C4-2B (cell line): Measurements from ENCODE around the gene PSMB10.

ENCODE experiments used
- ZFX ChIP-seq: fragments of 450-650 bp; IDR thresholded peaks from 2 replicates; pipeline ENCODE4 v1.6.1; 2017
- TF ChIP-seq, protein P1 (sequence below): fragments of 450-650 bp; conservative IDR thresholded peaks from 2 replicates; pipeline ENCODE4 v1.5.1; 2017; ENCODE audit warnings: mild to moderate bottlenecking

- TF ChIP-seq, protein P1, sequence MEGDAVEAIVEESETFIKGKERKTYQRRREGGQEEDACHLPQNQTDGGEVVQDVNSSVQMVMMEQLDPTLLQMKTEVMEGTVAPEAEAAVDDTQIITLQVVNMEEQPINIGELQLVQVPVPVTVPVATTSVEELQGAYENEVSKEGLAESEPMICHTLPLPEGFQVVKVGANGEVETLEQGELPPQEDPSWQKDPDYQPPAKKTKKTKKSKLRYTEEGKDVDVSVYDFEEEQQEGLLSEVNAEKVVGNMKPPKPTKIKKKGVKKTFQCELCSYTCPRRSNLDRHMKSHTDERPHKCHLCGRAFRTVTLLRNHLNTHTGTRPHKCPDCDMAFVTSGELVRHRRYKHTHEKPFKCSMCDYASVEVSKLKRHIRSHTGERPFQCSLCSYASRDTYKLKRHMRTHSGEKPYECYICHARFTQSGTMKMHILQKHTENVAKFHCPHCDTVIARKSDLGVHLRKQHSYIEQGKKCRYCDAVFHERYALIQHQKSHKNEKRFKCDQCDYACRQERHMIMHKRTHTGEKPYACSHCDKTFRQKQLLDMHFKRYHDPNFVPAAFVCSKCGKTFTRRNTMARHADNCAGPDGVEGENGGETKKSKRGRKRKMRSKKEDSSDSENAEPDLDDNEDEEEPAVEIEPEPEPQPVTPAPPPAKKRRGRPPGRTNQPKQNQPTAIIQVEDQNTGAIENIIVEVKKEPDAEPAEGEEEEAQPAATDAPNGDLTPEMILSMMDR: no peak
- no peak for TF ChIP-seq ZFX
Measured at GRCh38 chr16:67933805-67934204, 2.8 kb downstream of the PSMB10 start.
